H1 (cell line): ENCODE data around the gene DAPK1. TPM values are rescaled to one million over a fixed set of nuclear protein-coding genes. Genes with fewer than 3 reads are reported as not detected.

Source experiments
- CTCF ChIA-PET: fragments of 300-600 bp; sonication (Branson Sonifier 250); formaldehyde crosslinking; loops from one replicate; lab custom pipeline; 2021; ENCODE audit not compliant: partially characterized antibody; lab: Charles Lee
- POLR2A ChIA-PET: fragments of 300-600 bp; sonication (Branson Sonifier 250); formaldehyde crosslinking; loops from one replicate; lab custom pipeline; 2021; ENCODE audit warnings: inconsistent platforms; ENCODE audit not compliant: partially characterized antibody; lab: Charles Lee
- DNase-seq, 2 experiments: peaks; one replicate each; pipeline versions ENCODE4 v3.0.0 to v3.0.0-alpha.2; 2010 to 2022; ENCODE audit warnings: low spot score in 2 of 2, low read depth in 1 of 2, mixed read lengths in 1 of 2
- FAIRE-seq: peaks from 2 replicates; lab custom pipeline; 2011; peaks lifted over from hg19 to GRCh38; lab: Jason Lieb, UNC
- H2AFZ ChIP-seq: 2 replicates; pipeline ENCODE4 v1.8.1; 2012; ENCODE audit warnings: low read length, inconsistent platforms
- H2AK5ac ChIP-seq: 2 replicates; pipeline ENCODE4 v1.6.1; 2013; ENCODE audit warnings: low read depth, low read length
- H2BK120ac ChIP-seq: replicated peaks from 2 replicates; pipeline ENCODE3; 2013; ENCODE audit warnings: low read depth, low read length, inconsistent platforms
- H2BK12ac ChIP-seq: 2 replicates; pipeline ENCODE4 v1.6.1; 2013; ENCODE audit warnings: low read depth, low read length
- H2BK15ac ChIP-seq: 2 replicates; pipeline ENCODE4 v1.6.1; 2013; ENCODE audit warnings: low read length
- H2BK20ac ChIP-seq: 2 replicates; pipeline ENCODE4 v1.6.1; 2013; ENCODE audit warnings: low read length
- H2BK5ac ChIP-seq: 2 replicates; pipeline ENCODE4 v1.6.1; 2013; ENCODE audit warnings: low read depth, low read length
- H3K14ac ChIP-seq: 2 replicates; pipeline ENCODE4 v1.6.1; 2013; ENCODE audit warnings: inconsistent platforms; ENCODE audit not compliant: insufficient read length
- H3K18ac ChIP-seq: 2 replicates; pipeline ENCODE4 v1.6.1; 2013; ENCODE audit warnings: low read length; ENCODE audit errors: extremely low read depth
- H3K23ac ChIP-seq: 2 replicates; pipeline ENCODE4 v1.6.1; 2013; ENCODE audit warnings: inconsistent platforms; ENCODE audit not compliant: insufficient read length
- H3K23me2 ChIP-seq: 2 replicates; pipeline ENCODE4 v1.6.1; 2013; ENCODE audit warnings: low read depth, low read length
- H3K27ac ChIP-seq: 2 replicates; pipeline ENCODE4 v1.6.1; 2011; ENCODE audit warnings: low read depth, low read length, inconsistent platforms
- H3K27me3 ChIP-seq, 4 experiments: replicated peaks in 1 of 4; 1 replicate in 1 of 4; 2 replicates in 3 of 4; pipeline versions ENCODE4 v1.6.1 to v1.8.1; 2011 to 2013; ENCODE audit warnings: low read length in 3 of 4, mild to moderate bottlenecking in 3 of 4, inconsistent platforms in 2 of 4, mixed read lengths in 2 of 4, moderate library complexity in 1 of 4; ENCODE audit not compliant: control insufficient read depth in 3 of 4, insufficient read depth in 3 of 4; ENCODE audit errors: extremely low read depth in 1 of 4
- H3K36me3 ChIP-seq, 4 experiments: 2 replicates each; pipeline versions ENCODE4 v1.6.1 to v1.8.1; 2011 to 2013; ENCODE audit warnings: mild to moderate bottlenecking in 4 of 4, low read length in 3 of 4, moderate library complexity in 2 of 4, control low read depth in 1 of 4, inconsistent platforms in 1 of 4; ENCODE audit not compliant: insufficient read depth in 4 of 4, control insufficient read depth in 2 of 4
- H3K4ac ChIP-seq: replicated peaks from 2 replicates; pipeline ENCODE3; 2013; ENCODE audit warnings: low read length, low read depth, mixed read lengths, inconsistent platforms; ENCODE audit not compliant: insufficient read length
- H3K4me1 ChIP-seq, 4 experiments: replicated peaks in 1 of 4; 1 replicate in 1 of 4; 2 replicates in 3 of 4; pipeline versions ENCODE4 v1.6.1 to v1.8.1; 2011 to 2013; ENCODE audit warnings: low read length in 3 of 4, inconsistent platforms in 2 of 4, mixed read lengths in 1 of 4; ENCODE audit not compliant: insufficient read depth in 4 of 4, control insufficient read depth in 3 of 4
- H3K4me2 ChIP-seq, 2 experiments: 2 replicates each; pipeline versions ENCODE4 v1.6.1 to v1.8.1; 2011 to 2013; ENCODE audit warnings: low read depth in 2 of 2, low read length in 2 of 2, control low read depth in 1 of 2, inconsistent platforms in 1 of 2, mild to moderate bottlenecking in 1 of 2; ENCODE audit not compliant: insufficient read depth in 1 of 2
- H3K4me3 ChIP-seq, 4 experiments: fragments of 200-600, 300-600 bp in 1 of 4; sonication (generic), shearing (Covaris generic), sonication (Bioruptor Twin) in 1 of 4; 2 replicates each; pipeline versions ENCODE4 v1.5.1 to v1.8.1; 2011 to 2016; ENCODE audit warnings: low read length in 4 of 4, low read depth in 3 of 4, control low read depth in 2 of 4, inconsistent platforms in 2 of 4, mild to moderate bottlenecking in 2 of 4, mixed read lengths in 1 of 4, moderate library complexity in 1 of 4; ENCODE audit not compliant: insufficient read depth in 2 of 4; ENCODE audit errors: extremely low read depth in 1 of 4
- H3K56ac ChIP-seq: replicated peaks from 2 replicates; pipeline ENCODE3; 2013; ENCODE audit warnings: low read depth, mild to moderate bottlenecking, mixed read lengths, low read length, inconsistent platforms; ENCODE audit not compliant: insufficient read length
- H3K79me1 ChIP-seq: 2 replicates; pipeline ENCODE4 v1.6.1; 2013; ENCODE audit warnings: low read depth, low read length, control low read depth
- H3K79me2 ChIP-seq, 2 experiments: 2 replicates each; pipeline versions ENCODE4 v1.6.1 to v1.8.1; 2012 to 2013; ENCODE audit warnings: low read length in 2 of 2, mild to moderate bottlenecking in 2 of 2, inconsistent platforms in 1 of 2; ENCODE audit not compliant: insufficient read depth in 2 of 2, control insufficient read depth in 1 of 2
- H3K9ac ChIP-seq, 4 experiments: replicated peaks in 1 of 4; 1 replicate in 1 of 4; 2 replicates in 3 of 4; pipeline versions ENCODE4 v1.6.1 to v1.8.1; 2011 to 2013; ENCODE audit warnings: low read depth in 3 of 4, low read length in 3 of 4, control low read depth in 2 of 4, mild to moderate bottlenecking in 2 of 4, moderate library complexity in 2 of 4, inconsistent platforms in 1 of 4; ENCODE audit errors: extremely low read depth in 1 of 4
- H3K9me3 ChIP-seq, 2 experiments: 2 replicates each; pipeline versions ENCODE4 v1.6.1 to v1.8.1; 2012 to 2013; ENCODE audit warnings: mild to moderate bottlenecking in 2 of 2, moderate library complexity in 2 of 2, control low read depth in 1 of 2, inconsistent platforms in 1 of 2, low read depth in 1 of 2, low read length in 1 of 2, mixed read lengths in 1 of 2; ENCODE audit not compliant: insufficient read depth in 2 of 2
- H4K20me1 ChIP-seq, 2 experiments: replicated peaks in 1 of 2; 2 replicates each; pipeline versions ENCODE3 to v1.8.1; 2011 to 2013; ENCODE audit warnings: inconsistent platforms in 2 of 2, low read length in 2 of 2, mild to moderate bottlenecking in 1 of 2; ENCODE audit not compliant: insufficient read depth in 2 of 2, control insufficient read depth in 1 of 2
- H4K5ac ChIP-seq: 2 replicates; pipeline ENCODE4 v1.6.1; 2013; ENCODE audit warnings: low read length, low read depth, mixed read lengths, inconsistent platforms; ENCODE audit not compliant: insufficient read length
- H4K8ac ChIP-seq: 2 replicates; pipeline ENCODE4 v1.8.0; 2013; ENCODE audit warnings: mild to moderate bottlenecking, moderate library complexity, low read length, inconsistent platforms; ENCODE audit not compliant: insufficient read depth; ENCODE audit errors: extremely low read depth
- H4K91ac ChIP-seq: replicated peaks from 2 replicates; pipeline ENCODE3; 2013; ENCODE audit warnings: low read length, mixed read lengths, inconsistent platforms; ENCODE audit not compliant: insufficient read length
- BCL11A ChIP-seq, 2 experiments: IDR thresholded peaks; one replicate each; pipeline ENCODE4 v1.6.1; 2011; ENCODE audit warnings: low read depth in 2 of 2, low read length in 2 of 2, mild to moderate bottlenecking in 2 of 2
- EGR1 ChIP-seq: IDR thresholded peaks from 2 replicates; pipeline ENCODE4 v1.6.1; 2011; ENCODE audit warnings: low read depth, low read length, borderline replicate concordance
- EZH2 ChIP-seq: fragments of 200-600 bp; sonication (generic); IDR thresholded peaks from 2 replicates; pipeline ENCODE4 v1.7.1; 2012; ENCODE audit warnings: low read depth, mild to moderate bottlenecking, moderate library complexity, low read length, inconsistent platforms; ENCODE audit not compliant: severe bottlenecking
- JUND ChIP-seq: IDR thresholded peaks from 2 replicates; pipeline ENCODE4 v1.6.1; 2011; ENCODE audit warnings: mild to moderate bottlenecking, improper control_type of control experiment, low read length
- POLR2A ChIP-seq, 2 experiments: IDR thresholded peaks; 1 replicate in 1 of 2; 2 replicates in 1 of 2; pipeline ENCODE4 v1.6.1; 2011; ENCODE audit warnings: low read depth in 2 of 2, low read length in 2 of 2, mild to moderate bottlenecking in 2 of 2; ENCODE audit errors: control extremely low read depth in 1 of 2
- RFX5 ChIP-seq: IDR thresholded peaks from 2 replicates; pipeline ENCODE4 v1.6.1; 2011; ENCODE audit warnings: low read depth, low read length, improper control_type of control experiment, borderline replicate concordance
- RXRA ChIP-seq: IDR thresholded peaks from 2 replicates; pipeline ENCODE4 v1.6.1; 2011; ENCODE audit warnings: low read depth, mild to moderate bottlenecking, low read length, moderate library complexity; ENCODE audit not compliant: insufficient read depth
- SP1 ChIP-seq: IDR thresholded peaks from 2 replicates; pipeline ENCODE4 v1.6.1; 2011; ENCODE audit warnings: low read depth, low read length
- WGBS, 2 experiments: shearing (Covaris generic) in 1 of 2; methylation state at CpG; one replicate each; pipeline versions ENCODE4 v1.1.6 to v1.1.7; 2013 to 2015; ENCODE audit warnings: low lambda C conversion rate in 2 of 2, mixed read lengths in 2 of 2, inconsistent platforms in 1 of 2, low coverage in 1 of 2, missing lambda C conversion rate in 1 of 2; ENCODE audit not compliant: insufficient replicate concordance in 2 of 2, insufficient coverage in 1 of 2, insufficient read length in 1 of 2; ENCODE audit errors: extremely low coverage in 1 of 2, missing lambda C conversion rate in 1 of 2; 5-methylcytosine and 5-hydroxymethylcytosine counted together
- polyA plus RNA-seq, 7 experiments: library from polyadenylated mRNA; depleted of rRNA in 3 of 7; stranded (reverse) in 5 of 7; unstranded in 2 of 7; fragments of >200 nt in 5 of 7; fragments of 200-250 nt in 2 of 7; gene quantifications; 1 replicate in 5 of 7; 2 replicates in 1 of 7; 4 replicates in 1 of 7; pipeline versions ENCODE4 v1.2.1 to v1.2.3, GENCODE V29; 2011 to 2013; ENCODE audit warnings: missing spikeins in 2 of 7, mixed read lengths in 2 of 7
- total RNA-seq: library from RNA; stranded (reverse); fragmentation: NEBNext Ultra II Directional; extraction: Animal tissue kit (Norgen Biotek cat#: 25700); gene quantifications from 2 replicates; pipeline ENCODE4 v1.2.1, GENCODE V29; 2021

DAPK1 gene
- total and polyA plus RNA-seq, 2 of the 8 experiments (the other 6 are each of a cell fraction or from before 2014, with no cell fraction given) = 62.4 to 131 TPM

- H2AK5ac ChIP-seq = no peak overlapping the region
- no peaks in the 10 kb centered on the region for H3K23me2 ChIP-seq
- H3K79me1 ChIP-seq = peaks cover 9% of the 10 kb centered on the region
- H3K79me2 ChIP-seq = peaks cover 0 to 44% of the 10 kb centered on the region in 2 experiments; a peak in 3 of 4 replicates
- no peak overlapping the region for H2BK5ac ChIP-seq
- H2BK120ac ChIP-seq = no peak overlapping the region
- no peak overlapping the region for H3K4me2 ChIP-seq
- CTCF ChIA-PET = no interaction called here
- no peak overlapping the region for H4K5ac ChIP-seq
- no peak overlapping the region for H3K23ac ChIP-seq
- TF ChIP-seq RFX5 (no peak), JUND (no peak), EZH2 (no peak), RXRA (no peak), POLR2A (IDR thresholded peaks at IDR 0.05; ENCODE audit: control extremely low read depth in 1 of 2, low read depth in 2 of 2, low read length in 2 of 2) (no peak), EGR1 (no peak), BCL11A (IDR thresholded peaks at IDR 0.05; ENCODE audit: low read depth in 2 of 2, low read length in 2 of 2) (no peak), SP1 (no peak)
- H3K18ac ChIP-seq = no peak overlapping the region
- H3K56ac ChIP-seq = no peak overlapping the region
- H4K91ac ChIP-seq = no peak overlapping the region
- no peak overlapping the region for H3K14ac ChIP-seq
- 94% methylated on average over 6 of the region's 6 CpGs; no CpG with 5 or more reads in 1 of the 2 experiments for WGBS, 2 experiments
- H3K27ac ChIP-seq = no peak overlapping the region
- no peaks in the 10 kb centered on the region for H3K9me3 ChIP-seq
- no peak overlapping the region for H3K9ac ChIP-seq
- DNase-seq (no peak), FAIRE-seq (no peak)
- no peak overlapping the region for H3K4ac ChIP-seq
- peaks cover 2 to 6% (median 3%) of the 10 kb centered on the region in 4 experiments; a peak in 5 of 7 replicates for H3K4me1 ChIP-seq
- H4K8ac ChIP-seq = no peak overlapping the region
- no peak overlapping the region for H2BK12ac ChIP-seq
- H2AFZ ChIP-seq = no peak overlapping the region
- POLR2A ChIA-PET = no interaction called here
- H2BK15ac ChIP-seq = no peak overlapping the region
- H3K36me3 ChIP-seq = peaks cover 3 to 34% (median 16%) of the 10 kb centered on the region in 4 experiments; a peak in 4 of 8 replicates
- H4K20me1 ChIP-seq = peaks cover 0 to 4% of the 10 kb centered on the region in 2 experiments
- no peak overlapping the region for H3K4me3 ChIP-seq
- H3K27me3 ChIP-seq = no peaks in the 10 kb centered on the region
- no peak overlapping the region for H2BK20ac ChIP-seq
These were observed 117.5 kb downstream of the DAPK1 start for GRCh38 chr9:87615136-87615535.
